Bronchial epithelial cell (primary cell): ENCODE measurements around the gene OR5M11. TPM values are rescaled to one million over a fixed set of nuclear protein-coding genes. Genes with fewer than 3 reads are reported as not detected.

Experiments
- DNase-seq: peaks from one replicate; pipeline ENCODE4 v3.0.0-alpha.2; 2010; ENCODE audit warnings: low read depth
- FAIRE-seq: peaks from 2 replicates; lab custom pipeline; 2011; peaks lifted over from hg19 to GRCh38; lab: Jason Lieb, UNC
- H3K27me3 ChIP-seq: 2 replicates; pipeline ENCODE4 v1.5.1; 2011; ENCODE audit warnings: low read length; ENCODE audit not compliant: control insufficient read depth, insufficient read depth
- H3K36me3 ChIP-seq: 2 replicates; pipeline ENCODE4 v1.5.1; 2011; ENCODE audit warnings: low read length; ENCODE audit not compliant: control insufficient read depth, insufficient read depth
- H3K4me3 ChIP-seq: 2 replicates; pipeline ENCODE4 v1.5.1; 2011; ENCODE audit warnings: mild to moderate bottlenecking, low read depth, low read length, control low read depth
- total RNA-seq: library from RNA; depleted of rRNA; stranded (reverse); fragments of >200 nt; gene quantifications from 2 replicates; pipeline ENCODE4 v1.2.1, GENCODE V29; 2014
- TF ChIP-seq, protein P1 (sequence below): IDR thresholded peaks from 2 replicates; pipeline ENCODE4 v1.5.1; 2011; ENCODE audit warnings: mild to moderate bottlenecking, moderate library complexity, low read length, control low read depth, inconsistent platforms; ENCODE audit not compliant: insufficient read depth, severe bottlenecking

OR5M11 gene
- total RNA-seq, 1 donor from 2014 or later, result not detected

DNA sequence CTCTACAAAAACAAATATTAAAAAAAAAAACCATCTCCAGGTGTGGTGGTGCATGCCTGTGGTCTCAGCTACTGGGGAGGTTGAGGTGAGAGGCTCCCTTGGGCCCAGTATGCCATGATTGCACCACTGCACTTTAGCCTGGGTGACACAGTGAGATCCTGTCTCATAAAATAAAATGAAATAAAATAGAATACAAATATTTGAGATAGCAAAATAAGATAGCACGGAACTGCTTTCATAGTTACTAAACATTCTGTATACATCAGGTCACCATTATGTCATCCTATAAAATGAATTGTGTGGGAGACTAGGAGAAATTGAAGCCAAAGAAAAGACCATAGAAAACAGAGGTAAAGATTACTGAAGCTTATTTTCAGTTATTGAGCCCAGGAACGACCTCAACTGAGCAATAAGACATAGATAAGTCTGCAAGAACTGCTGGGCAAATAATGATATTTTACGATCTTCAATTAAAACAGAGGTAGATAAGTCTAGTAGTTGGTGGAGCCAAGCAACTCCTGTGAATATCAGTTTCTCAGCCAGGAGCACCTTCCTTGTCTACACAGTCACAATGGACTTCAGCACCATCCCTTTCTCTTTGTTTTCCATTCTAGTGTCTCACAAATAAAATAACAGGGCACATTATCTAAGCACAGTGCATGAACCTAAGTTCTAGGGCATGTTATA, 9.9 kb downstream of the OR5M11 start:
- H3K36me3 ChIP-seq, result no peaks in the 10 kb centered on the region
- no peak for DNase-seq

DNA sequence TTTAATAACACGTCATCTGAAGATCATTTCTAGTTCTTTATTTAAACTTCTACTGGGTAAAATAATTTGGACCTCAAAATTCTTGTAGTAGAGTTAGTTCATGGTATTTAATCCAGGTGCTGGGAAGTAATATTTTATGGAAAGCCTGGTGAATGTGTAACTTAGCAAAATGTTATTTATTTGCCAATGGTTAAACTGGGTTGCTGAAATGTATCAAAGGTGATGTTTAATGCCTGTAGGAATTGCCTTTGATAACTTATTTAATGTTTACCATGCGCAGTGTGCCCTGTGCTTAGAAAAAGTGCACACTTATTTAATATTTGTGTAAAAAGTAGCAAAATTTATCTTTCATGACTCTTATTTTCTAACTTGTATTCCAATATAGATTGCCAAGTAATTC, 11.2 kb downstream of the OR5M11 start:
- FAIRE-seq, result no peak
- Histone ChIP-seq H3K36me3 (no peaks in the 10 kb centered on the region), H3K27me3 (no peaks in the 10 kb centered on the region), H3K4me3 (no peak overlapping the region)
- TF ChIP-seq, protein P1, sequence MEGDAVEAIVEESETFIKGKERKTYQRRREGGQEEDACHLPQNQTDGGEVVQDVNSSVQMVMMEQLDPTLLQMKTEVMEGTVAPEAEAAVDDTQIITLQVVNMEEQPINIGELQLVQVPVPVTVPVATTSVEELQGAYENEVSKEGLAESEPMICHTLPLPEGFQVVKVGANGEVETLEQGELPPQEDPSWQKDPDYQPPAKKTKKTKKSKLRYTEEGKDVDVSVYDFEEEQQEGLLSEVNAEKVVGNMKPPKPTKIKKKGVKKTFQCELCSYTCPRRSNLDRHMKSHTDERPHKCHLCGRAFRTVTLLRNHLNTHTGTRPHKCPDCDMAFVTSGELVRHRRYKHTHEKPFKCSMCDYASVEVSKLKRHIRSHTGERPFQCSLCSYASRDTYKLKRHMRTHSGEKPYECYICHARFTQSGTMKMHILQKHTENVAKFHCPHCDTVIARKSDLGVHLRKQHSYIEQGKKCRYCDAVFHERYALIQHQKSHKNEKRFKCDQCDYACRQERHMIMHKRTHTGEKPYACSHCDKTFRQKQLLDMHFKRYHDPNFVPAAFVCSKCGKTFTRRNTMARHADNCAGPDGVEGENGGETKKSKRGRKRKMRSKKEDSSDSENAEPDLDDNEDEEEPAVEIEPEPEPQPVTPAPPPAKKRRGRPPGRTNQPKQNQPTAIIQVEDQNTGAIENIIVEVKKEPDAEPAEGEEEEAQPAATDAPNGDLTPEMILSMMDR, result no peak
- no peak for DNase-seq

More for the DNA sequence above, 9.9 kb downstream of the OR5M11 start:
- Histone ChIP-seq H3K27me3 (no peaks in the 10 kb centered on the region), H3K4me3 (no peak overlapping the region)
- TF ChIP-seq, protein P1, result no peak
- FAIRE-seq, result no peak

DNA sequence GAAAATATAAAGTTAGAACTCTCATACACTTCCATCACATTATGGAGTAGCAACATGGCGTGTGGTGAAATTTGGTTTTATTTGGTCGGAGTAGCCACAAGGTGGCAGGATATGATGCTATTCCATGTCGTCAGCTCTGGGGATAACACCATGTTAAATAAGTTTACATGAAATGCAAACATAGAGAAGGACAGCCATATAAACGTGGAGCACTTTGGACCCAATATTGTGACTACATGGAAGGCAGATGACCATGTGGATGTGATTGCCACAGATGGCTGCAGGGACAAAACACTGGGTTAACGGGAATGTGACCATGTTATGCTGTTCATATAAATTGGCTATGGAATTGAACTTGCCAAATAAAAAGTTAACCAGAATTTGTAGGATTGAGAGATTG, 21.0 kb downstream of the OR5M11 start:
- Histone ChIP-seq H3K4me3 (no peak overlapping the region), H3K36me3 (no peaks in the 10 kb centered on the region), H3K27me3 (no peaks in the 10 kb centered on the region)
- DNase-seq (no peak), FAIRE-seq (no peak)
- TF ChIP-seq, protein P1, result no peak

DNA sequence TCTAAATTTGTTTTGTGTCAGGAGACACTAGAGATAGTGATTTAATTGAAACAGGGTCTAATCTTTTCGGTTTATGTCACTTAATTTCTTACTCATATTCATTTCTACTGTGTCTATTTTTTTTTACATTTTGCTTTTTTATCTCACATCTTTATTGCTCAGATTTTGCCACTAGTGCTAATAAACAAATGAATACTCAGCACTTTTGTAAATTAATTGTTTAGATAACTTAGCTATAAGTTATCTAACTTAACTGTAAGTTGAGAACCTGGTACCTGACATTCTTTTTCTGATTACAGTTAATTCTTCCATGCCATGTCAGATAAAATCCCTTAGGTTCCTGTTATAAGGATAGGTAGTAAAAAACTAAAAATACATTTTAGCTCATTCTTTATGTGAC, 29.8 kb downstream of the OR5M11 start:
- TF ChIP-seq, protein P1, result no peak
- DNase-seq, result no peak
- FAIRE-seq, result no peak
- Histone ChIP-seq H3K36me3 (no peaks in the 10 kb centered on the region), H3K4me3 (no peak overlapping the region), H3K27me3 (no peaks in the 10 kb centered on the region)

DNA sequence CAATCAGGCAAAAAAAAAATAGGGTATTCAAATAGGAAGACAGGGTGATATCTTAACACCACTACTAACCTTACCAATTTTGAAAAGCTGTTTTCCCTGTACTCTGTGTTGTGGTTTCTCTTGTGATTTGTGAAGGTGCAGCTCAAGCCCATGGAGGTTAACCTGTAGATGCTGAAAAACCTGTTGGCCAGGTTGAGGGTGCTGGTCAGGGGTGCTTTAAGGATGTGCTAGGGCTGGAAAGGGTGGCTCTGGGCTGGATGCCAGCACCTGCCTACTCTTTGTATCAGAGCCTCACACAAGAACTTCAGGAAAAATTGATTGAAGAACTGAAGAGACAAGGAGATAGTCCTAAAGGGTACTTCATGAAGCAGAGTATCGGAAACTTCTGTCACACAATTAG, 33.6 kb downstream of the OR5M11 start:
- Histone ChIP-seq H3K4me3 (no peak overlapping the region), H3K36me3 (no peaks in the 10 kb centered on the region), H3K27me3 (no peaks in the 10 kb centered on the region)
- FAIRE-seq (no peak), DNase-seq (peak; percentile 5)
- TF ChIP-seq, protein P1, result no peak

DNA sequence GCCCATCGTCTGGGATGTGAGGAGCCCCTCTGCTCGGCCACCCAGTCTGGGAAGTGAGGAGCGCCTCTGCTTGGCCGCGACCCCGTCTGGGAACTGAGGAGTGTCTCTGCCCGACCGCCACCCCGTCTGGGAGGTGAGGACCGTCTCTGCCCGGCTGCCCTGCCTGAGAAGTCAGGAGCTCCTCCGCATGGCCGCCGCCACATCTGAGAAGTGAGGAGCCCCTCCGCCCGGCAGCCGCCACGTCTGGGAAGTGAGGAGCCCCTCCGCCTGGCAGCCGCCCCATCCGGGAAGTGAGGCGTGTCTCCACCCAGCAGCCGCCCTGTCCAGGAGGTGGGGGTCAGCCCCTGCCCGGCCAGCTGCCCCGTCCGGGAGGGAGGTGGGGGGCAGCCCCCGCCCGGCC, 46.0 kb downstream of the OR5M11 start:
- FAIRE-seq (no peak), DNase-seq (no peak)
- Histone ChIP-seq H3K36me3 (no peaks in the 10 kb centered on the region), H3K27me3 (no peaks in the 10 kb centered on the region), H3K4me3 (no peak overlapping the region)
- TF ChIP-seq, protein P1, result no peak
